GM23338 (cell line): ENCODE results near the gene ZNHIT6. TPM values are rescaled to one million over a fixed set of nuclear protein-coding genes. Genes with fewer than 3 reads are reported as not detected.

ENCODE experiments used
- ATAC-seq: fragments of 200-7000 bp; cut with Tn5 transposase; 3 replicates; pipeline ENCODE4 v1.9.1; 2020
- DNase-seq: peaks from one replicate; pipeline ENCODE4 v3.0.0-alpha.2; 2015; ENCODE audit warnings: low spot score
- H2AFZ ChIP-seq: fragments of 200-600 bp; sonication (generic); 2 replicates; pipeline ENCODE4 v1.8.0; 2016; ENCODE audit warnings: antibody characterized with exemption, mild to moderate bottlenecking, moderate library complexity
- H3F3A ChIP-seq: fragments of 200-600 bp; sonication (generic); replicated peaks from 2 replicates; pipeline ENCODE4 v1.8.0; 2017; ENCODE audit warnings: antibody characterized with exemption, mixed run types, low read depth
- H3K27ac ChIP-seq: fragments of 200-600 bp; sonication (generic); 2 replicates; pipeline ENCODE4 v1.6.1; 2016; ENCODE audit warnings: low read depth
- H3K27me3 ChIP-seq: fragments of 200-600 bp; sonication (generic); 2 replicates; pipeline ENCODE4 v1.8.0; 2016; ENCODE audit warnings: mild to moderate bottlenecking, mixed run types, moderate library complexity; ENCODE audit not compliant: insufficient read depth
- H3K36me3 ChIP-seq: fragments of 200-600 bp; sonication (generic); 2 replicates; pipeline ENCODE4 v1.8.0; 2016; ENCODE audit warnings: mild to moderate bottlenecking; ENCODE audit not compliant: insufficient read depth
- H3K4me1 ChIP-seq: fragments of 200-600 bp; sonication (generic); 2 replicates; pipeline ENCODE4 v1.8.0; 2016; ENCODE audit warnings: mild to moderate bottlenecking, moderate library complexity; ENCODE audit not compliant: insufficient read depth
- H3K4me2 ChIP-seq: fragments of 200-600 bp; sonication (generic); 2 replicates; pipeline ENCODE4 v1.7.1; 2017; ENCODE audit warnings: mixed run types
- H3K4me3 ChIP-seq: fragments of 200-600 bp; sonication (generic); 2 replicates; pipeline ENCODE4 v1.6.1; 2016; ENCODE audit warnings: mixed run types
- H3K79me2 ChIP-seq: fragments of 200-600 bp; sonication (generic); replicated peaks from 2 replicates; pipeline ENCODE4 v1.8.0; 2017; ENCODE audit warnings: mild to moderate bottlenecking; ENCODE audit not compliant: insufficient read depth
- H3K9me2 ChIP-seq: fragments of 200-600 bp; sonication (generic); 2 replicates; pipeline ENCODE4 v1.8.0; 2017; ENCODE audit not compliant: insufficient read depth
- H4K20me1 ChIP-seq: fragments of 200-600 bp; sonication (generic); replicated peaks from 2 replicates; pipeline ENCODE4 v1.8.0; 2017; ENCODE audit warnings: mild to moderate bottlenecking; ENCODE audit not compliant: insufficient read depth
- H3K27ac Mint-ChIP-seq: 2 replicates; pipeline ENCODE4 v1.8.0; 2020; ENCODE audit warnings: inconsistent platforms, mild to moderate bottlenecking, moderate library complexity, mixed read lengths
- H3K27me3 Mint-ChIP-seq: 3 replicates; pipeline ENCODE4 v1.8.0; 2022; ENCODE audit warnings: low read depth, mild to moderate bottlenecking, moderate library complexity, mixed read lengths, inconsistent platforms; ENCODE audit not compliant: insufficient read depth, poor library complexity
- H3K36me3 Mint-ChIP-seq: 3 replicates; pipeline ENCODE4 v1.8.0; 2021; ENCODE audit warnings: low read depth, mild to moderate bottlenecking, inconsistent platforms, moderate library complexity, mixed read lengths
- H3K4me1 Mint-ChIP-seq: 3 replicates; pipeline ENCODE4 v1.8.0; 2020; ENCODE audit warnings: mild to moderate bottlenecking, inconsistent platforms, mixed read lengths
- H3K4me3 Mint-ChIP-seq: 3 replicates; pipeline ENCODE4 v1.8.0; 2021; ENCODE audit warnings: moderate library complexity, mild to moderate bottlenecking, inconsistent platforms, mixed read lengths
- H3K9me3 Mint-ChIP-seq: 3 replicates; pipeline ENCODE4 v1.8.0; 2020; ENCODE audit warnings: moderate library complexity, mild to moderate bottlenecking, inconsistent platforms, mixed read lengths
- CREB1 ChIP-seq: fragments of 250-450 bp; sonication (Bioruptor Pico); IDR thresholded peaks from 2 replicates; pipeline ENCODE4 v1.5.0; 2020; ENCODE audit warnings: low read depth, mild to moderate bottlenecking, moderate library complexity
- CTCF ChIP-seq, 2 experiments: fragments of 200-600 bp in 1 of 2; sonication (generic) in 1 of 2; conservative IDR thresholded peaks; 2 replicates each; pipeline versions ENCODE4 v1.5.1 to v1.6.1; 2016 to 2017; ENCODE audit warnings: antibody characterized with exemption in 2 of 2, low read depth in 2 of 2, mild to moderate bottlenecking in 2 of 2, moderate library complexity in 1 of 2
- EZH2 ChIP-seq: fragments of 200-600 bp; sonication (generic); IDR thresholded peaks from one replicate; pipeline ENCODE4 v1.8.0; 2017; ENCODE audit warnings: antibody characterized with exemption, mild to moderate bottlenecking, low read depth; ENCODE audit not compliant: unreplicated experiment
- EZH2phosphoT487 ChIP-seq: fragments of 200-600 bp; sonication (generic); IDR thresholded peaks from one replicate; pipeline ENCODE4 v1.8.1; 2018; ENCODE audit warnings: antibody characterized with exemption; ENCODE audit not compliant: unreplicated experiment
- JUNB ChIP-seq: IDR thresholded peaks from one replicate; pipeline ENCODE4 v1.6.1; 2016; ENCODE audit warnings: antibody characterized with exemption; ENCODE audit not compliant: unreplicated experiment
- NANOG ChIP-seq: IDR thresholded peaks from 2 replicates; pipeline ENCODE4 v1.6.1; 2016; ENCODE audit warnings: antibody characterized with exemption, borderline replicate concordance
- POLR2AphosphoS5 ChIP-seq: IDR thresholded peaks from 2 replicates; pipeline ENCODE4 v1.6.1; 2016; ENCODE audit warnings: antibody characterized with exemption, low read depth
- REST ChIP-seq: IDR thresholded peaks from one replicate; pipeline ENCODE4 v1.6.1; 2018; ENCODE audit warnings: antibody characterized with exemption; ENCODE audit not compliant: unreplicated experiment
- STAT1 ChIP-seq: IDR thresholded peaks from one replicate; pipeline ENCODE4 v1.6.1; 2016; ENCODE audit warnings: antibody characterized with exemption; ENCODE audit not compliant: unreplicated experiment
- ZNF114 ChIP-seq: fragments of 250-450 bp; sonication (Bioruptor Pico); IDR thresholded peaks from 2 replicates; pipeline ENCODE4 v1.5.0; 2020; ENCODE audit warnings: mild to moderate bottlenecking, moderate library complexity
- ZNF331 ChIP-seq: fragments of 250-450 bp; sonication (Bioruptor Pico); IDR thresholded peaks from 2 replicates; pipeline ENCODE4 v1.5.0; 2020; ENCODE audit warnings: low read depth, mild to moderate bottlenecking, moderate library complexity
- ZNF462 ChIP-seq: fragments of 250-450 bp; sonication (Bioruptor Pico); IDR thresholded peaks from 2 replicates; pipeline ENCODE4 v1.5.0; 2020; ENCODE audit warnings: mild to moderate bottlenecking, moderate library complexity
- polyA plus RNA-seq: library from polyadenylated mRNA; unstranded; fragments of >200 nt; fragmentation: Nextera tagmentation; extraction: Ambion mirVana; gene quantifications from 2 replicates; pipeline ENCODE4 v1.2.1, GENCODE V29; 2016
- total RNA-seq: library from RNA; depleted of rRNA; stranded (reverse); fragments of >200 nt; shearing (Covaris generic); gene quantifications from 2 replicates; pipeline ENCODE4 v1.2.3, GENCODE V29; 2014
- TF ChIP-seq, protein P1 (sequence below): IDR thresholded peaks from 2 replicates; pipeline ENCODE4 v1.6.1; 2016; ENCODE audit warnings: antibody characterized with exemption

The ZNHIT6 gene
- total and polyA plus RNA-seq, 2 experiments from 2014 or later = 17.3 to 20.9 TPM

- peak overlapping the region; percentile 71 for H3K27ac ChIP-seq
- Mint-ChIP-seq H3K27ac (no peak overlapping the region), H3K36me3 (peaks cover 21% of the 10 kb centered on the region), H3K4me3 (no peak overlapping the region), H3K4me1 (peaks cover 2% of the 10 kb centered on the region; the same call in 1 of the 3 replicates), H3K9me3 (no peaks in the 10 kb centered on the region), H3K27me3 (no peaks in the 10 kb centered on the region)
- H3K4me2 ChIP-seq = peak overlapping the region; percentile 94
- DNase-seq = no peak
- peaks cover 13% of the 10 kb centered on the region for H3K4me1 ChIP-seq
- H3K79me2 ChIP-seq = peaks cover 54% of the 10 kb centered on the region
- H3F3A ChIP-seq = no peaks in the 10 kb centered on the region
- H3K4me3 ChIP-seq = peak overlapping the region; percentile 84
- H4K20me1 ChIP-seq = no peaks in the 10 kb centered on the region
- H2AFZ ChIP-seq = peak overlapping the region; percentile 31; the same call in 1 of the 2 replicates
- TF ChIP-seq REST (no peak), ZNF114 (CRISPR knock-in tag) (no peak), EZH2 (no peak), JUNB (no peak), ZNF462 (CRISPR knock-in tag) (no peak), POLR2AphosphoS5 (no peak), ZNF331 (CRISPR knock-in tag) (no peak), NANOG (no peak), STAT1 (no peak), EZH2phosphoT487 (no peak), CTCF (conservative IDR thresholded peaks at IDR 0.05; ENCODE audit: low read depth in 2 of 2) (no peak), CREB1 (CRISPR knock-in tag) (no peak)
- TF ChIP-seq, protein P1, sequence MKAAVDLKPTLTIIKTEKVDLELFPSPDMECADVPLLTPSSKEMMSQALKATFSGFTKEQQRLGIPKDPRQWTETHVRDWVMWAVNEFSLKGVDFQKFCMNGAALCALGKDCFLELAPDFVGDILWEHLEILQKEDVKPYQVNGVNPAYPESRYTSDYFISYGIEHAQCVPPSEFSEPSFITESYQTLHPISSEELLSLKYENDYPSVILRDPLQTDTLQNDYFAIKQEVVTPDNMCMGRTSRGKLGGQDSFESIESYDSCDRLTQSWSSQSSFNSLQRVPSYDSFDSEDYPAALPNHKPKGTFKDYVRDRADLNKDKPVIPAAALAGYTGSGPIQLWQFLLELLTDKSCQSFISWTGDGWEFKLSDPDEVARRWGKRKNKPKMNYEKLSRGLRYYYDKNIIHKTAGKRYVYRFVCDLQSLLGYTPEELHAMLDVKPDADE = no peak
- no peak; the same call in 1 of the 3 replicates for ATAC-seq
- no peaks in the 10 kb centered on the region for H3K27me3 ChIP-seq
- H3K9me2 ChIP-seq = no peaks in the 10 kb centered on the region
- H3K36me3 ChIP-seq = peaks cover 17% of the 10 kb centered on the region
These were observed 805 bp downstream of the ZNHIT6 start for GRCh38 chr1:85707267-85707989.
